Stimulated activated memory B cell treated with anti-CD40 and anti-IgM and Interleukin-4, amounts not matched to agents 10 μg/mL and 1 μg/mL and 100 μg/mL, for 72 hours (primary cell): ENCODE data around the gene ARMC9.
"Not testable (repeated sequence)": the region's sequence is repeated elsewhere in the genome, so short reads cannot be mapped to it uniquely, and the experiment has no call there.

ENCODE experiments used
- ATAC-seq: fragments of 150-1000 bp; cut with Tn5 transposase; 2 replicates; pipeline ENCODE4 v1.10.0; 2021
- H3K27ac Mint-ChIP-seq: one replicate; pipeline ENCODE4 v1.8.0; 2022; ENCODE audit warnings: mild to moderate bottlenecking, mixed read lengths
- H3K27me3 Mint-ChIP-seq: one replicate; pipeline ENCODE4 v1.8.0; 2022; ENCODE audit warnings: mixed read lengths
- H3K36me3 Mint-ChIP-seq: one replicate; pipeline ENCODE4 v1.8.0; 2022; ENCODE audit warnings: mixed read lengths
- H3K4me1 Mint-ChIP-seq: one replicate; pipeline ENCODE4 v1.8.0; 2022; ENCODE audit warnings: mixed read lengths
- H3K4me3 Mint-ChIP-seq: one replicate; pipeline ENCODE4 v1.8.0; 2022; ENCODE audit warnings: mild to moderate bottlenecking, moderate library complexity, mixed read lengths
- H3K9me3 Mint-ChIP-seq: one replicate; pipeline ENCODE4 v1.8.0; 2022; ENCODE audit warnings: mixed read lengths

The ARMC9 gene

DNA sequence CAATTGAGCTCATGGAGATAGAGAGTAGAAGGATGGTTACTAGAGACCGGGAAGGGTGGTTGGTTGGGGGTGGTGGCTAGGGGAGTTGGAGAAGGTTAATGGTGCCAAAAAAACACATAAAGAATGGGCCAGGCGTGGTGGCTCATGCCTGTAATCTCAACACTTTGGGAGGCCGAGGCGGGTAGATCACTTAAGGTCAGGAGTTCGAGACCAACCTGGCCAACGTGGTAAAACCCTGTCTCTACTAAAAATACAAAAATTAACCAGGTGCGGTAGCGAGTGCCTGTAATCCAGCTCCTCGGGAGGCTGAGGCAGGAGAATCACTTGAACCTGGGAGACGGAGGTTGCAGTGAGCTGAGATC, 150.9 kb downstream of the ARMC9 start:
- H3K4me1 Mint-ChIP-seq, H3K27me3 Mint-ChIP-seq, H3K9me3 Mint-ChIP-seq, H3K27ac Mint-ChIP-seq, ATAC-seq, H3K4me3 Mint-ChIP-seq, H3K36me3 Mint-ChIP-seq: not testable (repeated sequence)

- H3K4me1 Mint-ChIP-seq, result no peaks in the 10 kb centered on the region
Measured at GRCh38 chr2:231351648-231352047, 153.2 kb downstream of the ARMC9 start.

DNA sequence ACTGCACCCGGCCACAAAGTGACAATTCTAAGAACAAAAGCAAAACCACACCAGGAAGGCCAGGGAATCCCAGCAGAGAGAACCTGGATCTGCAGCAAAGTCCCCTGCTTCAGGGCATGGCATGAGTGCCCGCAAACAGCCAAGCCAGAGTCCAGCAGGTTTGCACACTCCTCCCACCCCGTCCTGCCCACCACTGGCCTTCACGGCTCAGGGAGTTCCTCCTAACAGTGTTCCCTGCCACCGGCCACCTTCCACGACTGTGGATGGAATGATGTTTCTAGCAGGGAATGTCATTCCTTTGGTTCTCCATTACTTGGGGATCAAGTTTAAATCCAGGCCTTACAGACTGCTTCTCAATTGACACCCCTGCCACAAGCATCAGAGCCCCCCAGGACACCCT, 155.0 kb downstream of the ARMC9 start:
- Mint-ChIP-seq H3K9me3 (no peaks in the 10 kb centered on the region), H3K27me3 (no peaks in the 10 kb centered on the region), H3K36me3 (no peaks in the 10 kb centered on the region), H3K4me3 (no peak overlapping the region), H3K27ac (no peak overlapping the region), H3K4me1 (no peaks in the 10 kb centered on the region)
- no peak for ATAC-seq

More at GRCh38 chr2:231351648-231352047, 153.2 kb downstream of the ARMC9 start:
- no peaks in the 10 kb centered on the region for H3K27me3 Mint-ChIP-seq
- H3K36me3 Mint-ChIP-seq, result no peaks in the 10 kb centered on the region
- no peak overlapping the region for H3K4me3 Mint-ChIP-seq
- no peak overlapping the region for H3K27ac Mint-ChIP-seq
- no peak for ATAC-seq
- no peaks in the 10 kb centered on the region for H3K9me3 Mint-ChIP-seq

DNA sequence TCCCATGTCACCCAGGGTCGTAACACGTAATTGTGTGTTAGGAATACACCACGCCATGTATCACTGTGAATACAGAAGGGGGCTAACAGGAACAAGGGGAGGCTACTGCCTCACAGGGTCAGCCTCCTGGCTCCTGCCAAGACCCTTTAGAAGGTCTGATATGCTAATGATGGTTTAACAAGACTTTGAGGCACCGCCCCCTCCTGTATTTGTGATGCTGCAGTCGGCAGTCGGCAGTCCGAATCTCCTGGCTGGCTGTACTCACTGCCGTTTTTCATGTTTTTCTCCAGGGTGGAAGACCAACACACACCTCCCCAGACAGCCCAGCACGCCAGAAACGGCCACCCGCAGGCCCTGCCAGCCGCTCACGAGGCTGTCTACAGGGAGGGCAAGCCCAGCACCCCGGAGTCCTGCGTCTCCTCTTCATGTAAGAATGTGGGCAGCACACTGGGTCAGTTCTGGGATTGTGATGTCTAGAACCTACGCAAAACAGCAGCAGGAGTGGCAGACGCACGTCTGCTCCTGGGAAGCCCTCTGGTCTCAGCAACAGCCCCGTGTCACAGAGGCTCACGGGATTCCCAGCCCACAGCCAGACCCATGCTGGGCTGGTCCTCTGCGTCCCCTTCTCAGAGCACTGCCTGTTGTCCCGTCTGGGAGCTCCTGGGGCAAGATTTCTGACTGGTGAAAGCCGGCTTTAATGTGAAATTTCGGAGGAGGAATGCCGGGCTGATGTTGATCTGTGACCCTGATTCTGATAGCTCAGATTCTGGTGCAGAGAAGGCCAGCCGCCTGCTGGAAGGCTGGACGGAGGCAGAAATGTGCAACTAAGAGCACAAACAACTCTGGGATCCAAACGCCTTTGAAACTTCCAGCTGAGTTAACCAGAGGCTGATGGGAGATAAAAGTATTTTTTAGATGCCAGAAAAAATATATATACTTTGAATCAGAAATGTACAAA, 157.4 kb downstream of the ARMC9 start:
- Mint-ChIP-seq H3K4me3 (no peak overlapping the region), H3K27ac (no peak overlapping the region), H3K27me3 (no peaks in the 10 kb centered on the region), H3K9me3 (no peaks in the 10 kb centered on the region), H3K36me3 (peaks cover 1% of the 10 kb centered on the region), H3K4me1 (peaks cover 1% of the 10 kb centered on the region)
- ATAC-seq, result no peak

- no peak overlapping the region for H3K27ac Mint-ChIP-seq
- H3K9me3 Mint-ChIP-seq, result no peaks in the 10 kb centered on the region
- peaks cover 8% of the 10 kb centered on the region for H3K4me1 Mint-ChIP-seq
- H3K27me3 Mint-ChIP-seq, result no peaks in the 10 kb centered on the region
- no peak overlapping the region for H3K4me3 Mint-ChIP-seq
- ATAC-seq, result no peak
- H3K36me3 Mint-ChIP-seq, result peaks cover 6% of the 10 kb centered on the region
Measured at GRCh38 chr2:231356466-231356844, 158.0 kb downstream of the ARMC9 start.

GRCh38 chr2:231357048-231357447, 158.6 kb downstream of the ARMC9 start:
- no peak overlapping the region for H3K27ac Mint-ChIP-seq
- ATAC-seq, result no peak
- H3K4me1 Mint-ChIP-seq, result peaks cover 14% of the 10 kb centered on the region
- no peaks in the 10 kb centered on the region for H3K9me3 Mint-ChIP-seq
- no peaks in the 10 kb centered on the region for H3K27me3 Mint-ChIP-seq
- H3K36me3 Mint-ChIP-seq, result peaks cover 6% of the 10 kb centered on the region
- no peak overlapping the region for H3K4me3 Mint-ChIP-seq

- no peak for ATAC-seq
- Mint-ChIP-seq H3K36me3 (peaks cover 11% of the 10 kb centered on the region), H3K27ac (no peak overlapping the region), H3K4me3 (no peak overlapping the region), H3K4me1 (peaks cover 23% of the 10 kb centered on the region), H3K9me3 (no peaks in the 10 kb centered on the region), H3K27me3 (no peaks in the 10 kb centered on the region)
Measured at GRCh38 chr2:231357931-231358330, 159.5 kb downstream of the ARMC9 start.

- H3K36me3 Mint-ChIP-seq, result peaks cover 13% of the 10 kb centered on the region
- H3K4me3 Mint-ChIP-seq, result no peak overlapping the region
- H3K9me3 Mint-ChIP-seq, result no peaks in the 10 kb centered on the region
- ATAC-seq, result no peak
- H3K4me1 Mint-ChIP-seq, result peaks cover 29% of the 10 kb centered on the region
- H3K27ac Mint-ChIP-seq, result no peak overlapping the region
- no peaks in the 10 kb centered on the region for H3K27me3 Mint-ChIP-seq
Measured at GRCh38 chr2:231359441-231359840, 161.0 kb downstream of the ARMC9 start.

- no peak for ATAC-seq
Measured at GRCh38 chr2:231359948-231360347, 161.5 kb downstream of the ARMC9 start.

GRCh38 chr2:231360401-231360800, 162.0 kb downstream of the ARMC9 start:
- Mint-ChIP-seq H3K27ac (no peak overlapping the region), H3K9me3 (no peaks in the 10 kb centered on the region), H3K27me3 (no peaks in the 10 kb centered on the region), H3K4me3 (no peak overlapping the region), H3K4me1 (peaks cover 36% of the 10 kb centered on the region), H3K36me3 (peaks cover 18% of the 10 kb centered on the region)
- ATAC-seq, result no peak

More at GRCh38 chr2:231359948-231360347, 161.5 kb downstream of the ARMC9 start:
- Mint-ChIP-seq H3K36me3 (peaks cover 15% of the 10 kb centered on the region), H3K4me1 (peaks cover 34% of the 10 kb centered on the region), H3K4me3 (no peak overlapping the region), H3K27me3 (no peaks in the 10 kb centered on the region), H3K27ac (no peak overlapping the region), H3K9me3 (no peaks in the 10 kb centered on the region)

- no peak overlapping the region for H3K4me3 Mint-ChIP-seq
- peaks cover 36% of the 10 kb centered on the region for H3K4me1 Mint-ChIP-seq
- H3K27me3 Mint-ChIP-seq, result no peaks in the 10 kb centered on the region
- H3K9me3 Mint-ChIP-seq, result no peaks in the 10 kb centered on the region
- no peak for ATAC-seq
- peak overlapping the region; percentile 89 for H3K27ac Mint-ChIP-seq
- H3K36me3 Mint-ChIP-seq, result peaks cover 18% of the 10 kb centered on the region
Measured at GRCh38 chr2:231360881-231361371, 162.5 kb downstream of the ARMC9 start.

GRCh38 chr2:231361701-231362554, 163.5 kb downstream of the ARMC9 start:
- Mint-ChIP-seq H3K4me1 (peaks cover 36% of the 10 kb centered on the region), H3K27me3 (no peaks in the 10 kb centered on the region), H3K36me3 (peaks cover 18% of the 10 kb centered on the region), H3K9me3 (no peaks in the 10 kb centered on the region), H3K27ac (peak overlapping the region; percentile 89), H3K4me3 (peak overlapping the region; percentile 25)
- peak; percentile 83 for ATAC-seq

GRCh38 chr2:231362555-231363184, 164.2 kb downstream of the ARMC9 start:
- ATAC-seq, result no peak
- H3K27ac Mint-ChIP-seq, result peak overlapping the region; percentile 89

DNA sequence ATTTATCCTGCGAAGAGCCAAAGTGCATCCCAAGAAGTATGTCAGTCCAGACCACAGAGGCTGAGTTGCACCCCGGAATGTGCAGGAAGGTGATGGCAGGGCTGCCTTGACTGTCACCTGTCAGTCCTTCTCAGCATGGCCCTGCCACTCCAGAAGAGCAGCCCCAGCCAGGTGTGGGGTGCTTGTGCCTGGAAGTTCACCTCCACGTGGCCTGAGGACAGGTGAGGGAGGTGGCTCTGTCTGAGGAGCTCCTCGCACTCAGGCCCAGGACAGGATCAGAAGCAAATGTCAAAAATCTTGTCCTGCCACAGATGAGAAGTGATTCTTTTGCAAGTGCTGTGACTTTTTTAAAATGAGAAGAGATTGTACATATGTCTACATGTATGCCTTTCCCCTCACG, 165.6 kb downstream of the ARMC9 start:
- Mint-ChIP-seq H3K27me3 (no peaks in the 10 kb centered on the region), H3K4me1 (peaks cover 36% of the 10 kb centered on the region), H3K27ac (no peak overlapping the region), H3K4me3 (no peak overlapping the region), H3K36me3 (peaks cover 18% of the 10 kb centered on the region), H3K9me3 (no peaks in the 10 kb centered on the region)
- no peak for ATAC-seq

More at GRCh38 chr2:231362555-231363184, 164.2 kb downstream of the ARMC9 start:
- no peaks in the 10 kb centered on the region for H3K27me3 Mint-ChIP-seq
- peaks cover 18% of the 10 kb centered on the region for H3K36me3 Mint-ChIP-seq
- no peaks in the 10 kb centered on the region for H3K9me3 Mint-ChIP-seq
- H3K4me1 Mint-ChIP-seq, result peaks cover 36% of the 10 kb centered on the region
- no peak overlapping the region for H3K4me3 Mint-ChIP-seq
